ENCODE measurements around the gene DNPEP.
"Not testable (repeated sequence)": the region's sequence is repeated elsewhere in the genome, so short reads cannot be mapped to it uniquely, and the experiment has no call there.

DNPEP gene

GRCh38 chr2:219408204-219408603, 20.5 kb upstream of the DNPEP start:
- Mint-ChIP-seq H3K9me3 (no peaks in the 10 kb centered on the region), H3K27ac (no peak overlapping the region), H3K27me3 (peaks cover 32% of the 10 kb centered on the region), H3K4me1 (no peaks in the 10 kb centered on the region), H3K4me3 (no peak overlapping the region)
- ATAC-seq (peak; percentile 14), DNase-seq (no peak)

GRCh38 chr2:219407343-219407742, 19.6 kb upstream of the DNPEP start:
- H3K27ac Mint-ChIP-seq, DNase-seq, ATAC-seq, H3K4me3 Mint-ChIP-seq, H3K9me3 Mint-ChIP-seq, H3K4me1 Mint-ChIP-seq: not testable (repeated sequence)
- peaks cover 29% of the 10 kb centered on the region for H3K27me3 Mint-ChIP-seq

GRCh38 chr2:219406861-219407230, 19.1 kb upstream of the DNPEP start:
- no peak for DNase-seq
- ATAC-seq, result no peak

GRCh38 chr2:219405958-219406860, 18.5 kb upstream of the DNPEP start:
- ATAC-seq (no peak), DNase-seq (no peak)
- no peaks in the 10 kb centered on the region for H3K4me1 Mint-ChIP-seq
- no peaks in the 10 kb centered on the region for H3K9me3 Mint-ChIP-seq
- H3K27ac Mint-ChIP-seq, result no peak overlapping the region
- no peak overlapping the region for H3K4me3 Mint-ChIP-seq
- peaks cover 29% of the 10 kb centered on the region for H3K27me3 Mint-ChIP-seq

More at GRCh38 chr2:219406861-219407230, 19.1 kb upstream of the DNPEP start:
- H3K4me3 Mint-ChIP-seq, result no peak overlapping the region
- H3K27me3 Mint-ChIP-seq, result peaks cover 29% of the 10 kb centered on the region
- peak overlapping the region in 1 of 2 donors; percentile 66 for H3K27ac Mint-ChIP-seq
- H3K4me1 Mint-ChIP-seq, result no peaks in the 10 kb centered on the region
- no peaks in the 10 kb centered on the region for H3K9me3 Mint-ChIP-seq

GRCh38 chr2:219405451-219405850, 17.7 kb upstream of the DNPEP start:
- ATAC-seq, result no peak
- Mint-ChIP-seq H3K4me3 (no peak overlapping the region), H3K4me1 (no peaks in the 10 kb centered on the region), H3K9me3 (no peaks in the 10 kb centered on the region), H3K27me3 (peaks cover 29% of the 10 kb centered on the region), H3K27ac (peak overlapping the region in 1 of 2 donors; percentile 68)
- DNase-seq, result no peak

GRCh38 chr2:219404954-219405353, 17.2 kb upstream of the DNPEP start:
- ATAC-seq, result no peak
- DNase-seq, result no peak
- H3K9me3 Mint-ChIP-seq, result no peaks in the 10 kb centered on the region
- peaks cover 29% of the 10 kb centered on the region for H3K27me3 Mint-ChIP-seq
- no peaks in the 10 kb centered on the region for H3K4me1 Mint-ChIP-seq
- peak overlapping the region in 1 of 2 donors; percentile 68 for H3K27ac Mint-ChIP-seq
- H3K4me3 Mint-ChIP-seq, result no peak overlapping the region

- Mint-ChIP-seq H3K27me3 (peaks cover 23% of the 10 kb centered on the region), H3K9me3 (no peaks in the 10 kb centered on the region), H3K27ac (no peak overlapping the region), H3K4me3 (no peak overlapping the region), H3K4me1 (no peaks in the 10 kb centered on the region)
- DNase-seq (no peak), ATAC-seq (no peak)
Observed at GRCh38 chr2:219404291-219404910, 16.7 kb upstream of the DNPEP start.

GRCh38 chr2:219403861-219404260, 16.1 kb upstream of the DNPEP start:
- Mint-ChIP-seq H3K27ac (no peak overlapping the region), H3K9me3 (no peaks in the 10 kb centered on the region), H3K4me1 (no peaks in the 10 kb centered on the region), H3K4me3 (no peak overlapping the region), H3K27me3 (peaks cover 21% of the 10 kb centered on the region)
- DNase-seq, result no peak
- ATAC-seq, result no peak

GRCh38 chr2:219402665-219403515, 15.2 kb upstream of the DNPEP start:
- ATAC-seq, result peak; percentile 80
- H3K4me3 Mint-ChIP-seq, result no peak overlapping the region
- DNase-seq, result peak; percentile 43 to 59
- H3K4me1 Mint-ChIP-seq, result no peaks in the 10 kb centered on the region
- H3K27ac Mint-ChIP-seq, result no peak overlapping the region
- H3K27me3 Mint-ChIP-seq, result peaks cover 21% of the 10 kb centered on the region
- no peaks in the 10 kb centered on the region for H3K9me3 Mint-ChIP-seq

GRCh38 chr2:219401606-219402005, 13.9 kb upstream of the DNPEP start:
- H3K27ac Mint-ChIP-seq, result no peak overlapping the region
- no peak overlapping the region for H3K4me3 Mint-ChIP-seq
- peaks cover 21% of the 10 kb centered on the region for H3K27me3 Mint-ChIP-seq
- DNase-seq, result no peak
- H3K9me3 Mint-ChIP-seq, result no peaks in the 10 kb centered on the region
- no peak for ATAC-seq
- peaks cover 8% of the 10 kb centered on the region for H3K4me1 Mint-ChIP-seq

- ATAC-seq (no peak), DNase-seq (no peak)
- peaks cover 8% of the 10 kb centered on the region for H3K4me1 Mint-ChIP-seq
- H3K9me3 Mint-ChIP-seq, result no peaks in the 10 kb centered on the region
- H3K27me3 Mint-ChIP-seq, result peaks cover 21% of the 10 kb centered on the region
- no peak overlapping the region for H3K27ac Mint-ChIP-seq
- no peak overlapping the region for H3K4me3 Mint-ChIP-seq
Observed at GRCh38 chr2:219400562-219400961, 12.8 kb upstream of the DNPEP start.

- no peak for ATAC-seq
- H3K4me1 Mint-ChIP-seq, result peaks cover 8% of the 10 kb centered on the region
Observed at GRCh38 chr2:219399716-219400478, 12.2 kb upstream of the DNPEP start.

GRCh38 chr2:219398721-219399363, 11.1 kb upstream of the DNPEP start:
- no peaks in the 10 kb centered on the region for H3K9me3 Mint-ChIP-seq
- no peak overlapping the region for H3K27ac Mint-ChIP-seq
- H3K4me1 Mint-ChIP-seq, result peaks cover 8% of the 10 kb centered on the region
- H3K27me3 Mint-ChIP-seq, result peaks cover 5% of the 10 kb centered on the region
- DNase-seq (no peak), ATAC-seq (no peak)
- no peak overlapping the region for H3K4me3 Mint-ChIP-seq

More at GRCh38 chr2:219399716-219400478, 12.2 kb upstream of the DNPEP start:
- DNase-seq, result no peak
- H3K27ac Mint-ChIP-seq, result no peak overlapping the region
- no peaks in the 10 kb centered on the region for H3K9me3 Mint-ChIP-seq
- peaks cover 15% of the 10 kb centered on the region for H3K27me3 Mint-ChIP-seq
- no peak overlapping the region for H3K4me3 Mint-ChIP-seq

- Mint-ChIP-seq H3K9me3 (no peaks in the 10 kb centered on the region), H3K27ac (peak overlapping the region in 1 of 2 donors; percentile 58), H3K4me3 (no peak overlapping the region), H3K4me1 (peaks cover 8% of the 10 kb centered on the region), H3K27me3 (no peaks in the 10 kb centered on the region)
- ATAC-seq (no peak), DNase-seq (no peak)
Observed at GRCh38 chr2:219396863-219397457, 9.2 kb upstream of the DNPEP start.

All from stimulated activated naive CD8-positive, alpha-beta T cell treated with anti-CD3 and anti-CD28 coated beads, Interleukin-15, amount 100 ng/mL, for 72 hours (primary cell).